Karpas-422 (cell line): ENCODE measurements around the gene EIF5AL1. TPM values are rescaled to one million over a fixed set of nuclear protein-coding genes. Genes with fewer than 3 reads are reported as not detected.
"Not testable (repeated sequence)": the region's sequence is repeated elsewhere in the genome, so short reads cannot be mapped to it uniquely, and the experiment has no call there.

ENCODE experiments used
- DNase-seq: peaks from one replicate; pipeline ENCODE4 v3.0.0-alpha.2; 2015
- H2AFZ ChIP-seq: fragments of 200-600 bp; sonication (generic); 2 replicates; pipeline ENCODE4 v1.6.1; 2014; ENCODE audit warnings: antibody characterized with exemption, low read length, mixed read lengths
- H3K27ac ChIP-seq: fragments of 200-600 bp; sonication (generic); 2 replicates; pipeline ENCODE4 v1.5.1; 2014; ENCODE audit warnings: mild to moderate bottlenecking, low read length, moderate library complexity
- H3K27me3 ChIP-seq: fragments of 200-600 bp; sonication (generic); 2 replicates; pipeline ENCODE4 v1.6.1; 2014; ENCODE audit warnings: low read length, mixed read lengths
- H3K36me3 ChIP-seq: fragments of 200-600 bp; sonication (generic); 2 replicates; pipeline ENCODE4 v1.6.1; 2014; ENCODE audit warnings: low read length, mixed read lengths; ENCODE audit not compliant: insufficient read depth
- H3K4me1 ChIP-seq: fragments of 200-600 bp; sonication (generic); 2 replicates; pipeline ENCODE4 v1.6.1; 2014; ENCODE audit warnings: mild to moderate bottlenecking, low read length, mixed read lengths
- H3K4me2 ChIP-seq: fragments of 200-600 bp; sonication (generic); 2 replicates; pipeline ENCODE4 v1.6.1; 2014; ENCODE audit warnings: low read length, low read depth, mild to moderate bottlenecking; ENCODE audit not compliant: poor library complexity, severe bottlenecking
- H3K4me3 ChIP-seq: fragments of 200-600 bp; sonication (generic); 2 replicates; pipeline ENCODE4 v1.5.1; 2014; ENCODE audit warnings: mild to moderate bottlenecking, antibody characterized with exemption, low read length, mixed read lengths
- H3K79me2 ChIP-seq: fragments of 200-600 bp; sonication (generic); 2 replicates; pipeline ENCODE4 v1.6.1; 2014; ENCODE audit warnings: mild to moderate bottlenecking, low read length, mixed read lengths
- H3K9ac ChIP-seq: fragments of 200-600 bp; sonication (generic); 2 replicates; pipeline ENCODE4 v1.6.0; 2014; ENCODE audit warnings: low read length
- H3K9me2 ChIP-seq: fragments of 200-600 bp; sonication (generic), shearing (Covaris generic); replicated peaks from 2 replicates; pipeline ENCODE4 v1.6.0; 2014; ENCODE audit warnings: mild to moderate bottlenecking, low read length, moderate library complexity; ENCODE audit not compliant: insufficient read depth
- H3K9me3 ChIP-seq: fragments of 300-700, 200-600 bp; sonication (generic); 2 replicates; pipeline ENCODE4 v1.6.1; 2014; ENCODE audit warnings: low read length, mixed read lengths
- H4K20me1 ChIP-seq: fragments of 200-600 bp; sonication (generic); 2 replicates; pipeline ENCODE4 v1.6.1; 2014; ENCODE audit warnings: mild to moderate bottlenecking, antibody characterized with exemption, low read length, low read depth; ENCODE audit not compliant: insufficient read depth
- total RNA-seq: library from RNA; depleted of rRNA; stranded (reverse); fragments of >200 nt; shearing (Covaris generic); gene quantifications from 2 replicates; pipeline ENCODE4 v1.2.3, GENCODE V29; 2014; ENCODE audit warnings: low replicate concordance

EIF5AL1 gene
- total RNA-seq, 1 experiment from 2014 or later: 0.11 TPM

- Histone ChIP-seq H3K4me2 (no peak overlapping the region), H2AFZ (no peak overlapping the region)
Measured at GRCh38 chr10:79498291-79498829, 14.0 kb upstream of the EIF5AL1 start.

GRCh38 chr10:79502561-79503309 lies 9.6 kb upstream of the EIF5AL1 start:
- Histone ChIP-seq H3K9me3 (no peaks in the 10 kb centered on the region), H3K4me2 (no peak overlapping the region)
- DNase-seq: peak; percentile 46

More at GRCh38 chr10:79498291-79498829, 14.0 kb upstream of the EIF5AL1 start:
- H3K27ac ChIP-seq: no peak overlapping the region
- no peaks in the 10 kb centered on the region for H3K27me3 ChIP-seq
- DNase-seq: no peak
- no peaks in the 10 kb centered on the region for H3K9me3 ChIP-seq
- H4K20me1 ChIP-seq: no peaks in the 10 kb centered on the region
- no peaks in the 10 kb centered on the region for H3K79me2 ChIP-seq
- H3K9me2 ChIP-seq: no peaks in the 10 kb centered on the region
- H3K4me1 ChIP-seq: no peaks in the 10 kb centered on the region
- H3K4me3 ChIP-seq: no peak overlapping the region
- H3K9ac ChIP-seq: no peak overlapping the region
- H3K36me3 ChIP-seq: no peaks in the 10 kb centered on the region

GRCh38 chr10:79503787-79504186 lies 8.5 kb upstream of the EIF5AL1 start:
- not testable (repeated sequence) for H3K4me1 ChIP-seq, H3K4me2 ChIP-seq, H3K79me2 ChIP-seq, H3K9me3 ChIP-seq, H3K9me2 ChIP-seq, H3K4me3 ChIP-seq, H3K36me3 ChIP-seq, DNase-seq, H3K9ac ChIP-seq, H4K20me1 ChIP-seq, H3K27ac ChIP-seq, H3K27me3 ChIP-seq, H2AFZ ChIP-seq

More at GRCh38 chr10:79502561-79503309, 9.6 kb upstream of the EIF5AL1 start:
- H3K27me3 ChIP-seq: no peaks in the 10 kb centered on the region
- H3K27ac ChIP-seq: no peak overlapping the region
- H4K20me1 ChIP-seq: no peaks in the 10 kb centered on the region
- no peaks in the 10 kb centered on the region for H3K9me2 ChIP-seq
- no peaks in the 10 kb centered on the region for H3K4me1 ChIP-seq
- H3K9ac ChIP-seq: no peak overlapping the region
- no peak overlapping the region for H3K4me3 ChIP-seq
- H3K79me2 ChIP-seq: no peaks in the 10 kb centered on the region
- no peak overlapping the region for H2AFZ ChIP-seq
- no peaks in the 10 kb centered on the region for H3K36me3 ChIP-seq

GRCh38 chr10:79504483-79504882 lies 7.8 kb upstream of the EIF5AL1 start:
- H3K9me3 ChIP-seq, DNase-seq, H3K4me2 ChIP-seq, H3K79me2 ChIP-seq, H3K9ac ChIP-seq, H3K27ac ChIP-seq, H3K9me2 ChIP-seq, H3K36me3 ChIP-seq, H4K20me1 ChIP-seq, H3K4me1 ChIP-seq, H3K27me3 ChIP-seq, H3K4me3 ChIP-seq, H2AFZ ChIP-seq: not testable (repeated sequence)

- H4K20me1 ChIP-seq, H3K4me3 ChIP-seq, H3K27ac ChIP-seq, DNase-seq, H2AFZ ChIP-seq, H3K36me3 ChIP-seq, H3K4me2 ChIP-seq, H3K4me1 ChIP-seq, H3K9me3 ChIP-seq, H3K9me2 ChIP-seq, H3K79me2 ChIP-seq, H3K27me3 ChIP-seq, H3K9ac ChIP-seq: not testable (repeated sequence)
Measured at GRCh38 chr10:79505328-79505727, 7.0 kb upstream of the EIF5AL1 start.

GRCh38 chr10:79505829-79506228 lies 6.5 kb upstream of the EIF5AL1 start:
- Histone ChIP-seq H3K9me2 (no peaks in the 10 kb centered on the region), H3K27me3 (no peaks in the 10 kb centered on the region), H2AFZ (no peak overlapping the region), H3K36me3 (no peaks in the 10 kb centered on the region), H3K9ac (no peak overlapping the region), H3K4me1 (no peaks in the 10 kb centered on the region), H3K4me3 (no peak overlapping the region), H3K4me2 (no peak overlapping the region), H3K27ac (no peak overlapping the region), H4K20me1 (no peaks in the 10 kb centered on the region), H3K79me2 (no peaks in the 10 kb centered on the region), H3K9me3 (no peaks in the 10 kb centered on the region)
- no peak for DNase-seq

GRCh38 chr10:79507440-79508167 lies 4.7 kb upstream of the EIF5AL1 start:
- Histone ChIP-seq H3K4me2 (no peak overlapping the region), H2AFZ (no peak overlapping the region), H3K36me3 (no peaks in the 10 kb centered on the region), H3K4me3 (no peak overlapping the region), H3K9ac (no peak overlapping the region), H3K79me2 (no peaks in the 10 kb centered on the region), H3K27me3 (no peaks in the 10 kb centered on the region), H3K9me2 (no peaks in the 10 kb centered on the region), H3K9me3 (no peaks in the 10 kb centered on the region), H3K4me1 (no peaks in the 10 kb centered on the region), H4K20me1 (no peaks in the 10 kb centered on the region), H3K27ac (no peak overlapping the region)
- DNase-seq: no peak

- H3K9me2 ChIP-seq, H3K36me3 ChIP-seq, H3K27ac ChIP-seq, H3K79me2 ChIP-seq, H3K27me3 ChIP-seq, H3K4me1 ChIP-seq, DNase-seq, H2AFZ ChIP-seq, H4K20me1 ChIP-seq, H3K4me3 ChIP-seq, H3K4me2 ChIP-seq, H3K9me3 ChIP-seq, H3K9ac ChIP-seq: not testable (repeated sequence)
Measured at GRCh38 chr10:79508245-79508644, 4.1 kb upstream of the EIF5AL1 start.
